ENCODE results near the gene FBXO36.

GRCh38 chr2:229887441-229887840 lies 34.9 kb upstream of the FBXO36 start:
- TF ChIP-seq CTCF (IDR thresholded peaks at IDR 0.05) (no peak), POLR2A (IDR thresholded peaks at IDR 0.05) (no peak), EP300 (IDR thresholded peaks at IDR 0.05) (no peak)
